Upper lobe of left lung (tissue), 4 donors: ENCODE results near the gene EYS.

Experiments used
- EP300 ChIP-seq, 4 donors: sonication (generic); formaldehyde crosslinking; IDR thresholded peaks; one replicate each; pipeline ENCODE4 v1.5.1; 2017; ENCODE audit warnings: antibody characterized with exemption in 4 of 4, control low read depth in 2 of 4
- POLR2A ChIP-seq, 4 donors: fragments of 450-650 bp; IDR thresholded peaks; one replicate each; pipeline ENCODE4 v1.5.1; 2016 to 2017; ENCODE audit warnings: antibody characterized with exemption in 4 of 4, mild to moderate bottlenecking in 2 of 4
- TF ChIP-seq, protein P1 (sequence below), 6 experiments: fragments of 450-650 bp in 4 of 6; fragments of 200-600 bp in 2 of 6; sonication (generic) in 2 of 6; IDR thresholded peaks; one replicate each; pipeline ENCODE4 v1.5.1; 2016 to 2019; ENCODE audit warnings: antibody characterized with exemption in 6 of 6

DNA sequence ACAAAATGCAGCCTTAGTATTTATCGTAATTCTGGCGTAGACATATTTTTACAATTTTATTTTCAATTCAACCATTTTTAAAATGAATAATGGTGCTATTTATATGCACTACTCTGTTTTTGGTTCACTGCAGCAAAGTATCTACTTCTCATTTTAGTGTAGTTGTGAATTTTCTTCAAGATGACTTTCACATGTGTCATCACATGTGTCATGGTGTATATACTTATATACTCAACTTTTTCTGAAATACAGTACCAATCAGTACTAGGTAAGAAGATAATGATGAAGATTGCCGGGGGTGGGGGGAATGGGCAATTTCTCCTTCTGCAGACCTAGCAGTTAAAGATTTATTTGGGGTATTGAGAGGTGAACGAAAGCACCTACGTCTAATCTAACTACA is 1436.9 kb downstream of the EYS start:
- TF ChIP-seq EP300 (IDR thresholded peaks at IDR 0.05), result no peak
- TF ChIP-seq, protein P1, sequence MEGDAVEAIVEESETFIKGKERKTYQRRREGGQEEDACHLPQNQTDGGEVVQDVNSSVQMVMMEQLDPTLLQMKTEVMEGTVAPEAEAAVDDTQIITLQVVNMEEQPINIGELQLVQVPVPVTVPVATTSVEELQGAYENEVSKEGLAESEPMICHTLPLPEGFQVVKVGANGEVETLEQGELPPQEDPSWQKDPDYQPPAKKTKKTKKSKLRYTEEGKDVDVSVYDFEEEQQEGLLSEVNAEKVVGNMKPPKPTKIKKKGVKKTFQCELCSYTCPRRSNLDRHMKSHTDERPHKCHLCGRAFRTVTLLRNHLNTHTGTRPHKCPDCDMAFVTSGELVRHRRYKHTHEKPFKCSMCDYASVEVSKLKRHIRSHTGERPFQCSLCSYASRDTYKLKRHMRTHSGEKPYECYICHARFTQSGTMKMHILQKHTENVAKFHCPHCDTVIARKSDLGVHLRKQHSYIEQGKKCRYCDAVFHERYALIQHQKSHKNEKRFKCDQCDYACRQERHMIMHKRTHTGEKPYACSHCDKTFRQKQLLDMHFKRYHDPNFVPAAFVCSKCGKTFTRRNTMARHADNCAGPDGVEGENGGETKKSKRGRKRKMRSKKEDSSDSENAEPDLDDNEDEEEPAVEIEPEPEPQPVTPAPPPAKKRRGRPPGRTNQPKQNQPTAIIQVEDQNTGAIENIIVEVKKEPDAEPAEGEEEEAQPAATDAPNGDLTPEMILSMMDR (IDR thresholded peaks at IDR 0.05), result no peak
- TF ChIP-seq POLR2A (IDR thresholded peaks at IDR 0.05), result no peak
